Upper lobe of right lung (tissue), 1 donor: ENCODE data around the gene EFNA5. TPM values are rescaled to one million over a fixed set of nuclear protein-coding genes. Genes with fewer than 3 reads are reported as not detected.

Experiments
- ATAC-seq: fragments of 200-7000 bp; cut with Tn5 transposase; one replicate; pipeline ENCODE4 v1.9.1; 2020; ENCODE audit warnings: mild to moderate bottlenecking, moderate library complexity
- DNase-seq: peaks from one replicate; pipeline ENCODE4 v3.0.0-alpha.2; 2020
- H3K27ac ChIP-seq: fragments of 200-600 bp; one replicate; pipeline ENCODE4 v1.8.0; 2022
- H3K27me3 ChIP-seq: fragments of 200-600 bp; one replicate; pipeline ENCODE4 v1.8.0; 2022; ENCODE audit warnings: mild to moderate bottlenecking
- H3K36me3 ChIP-seq: fragments of 200-600 bp; one replicate; pipeline ENCODE4 v1.8.0; 2022
- H3K4me1 ChIP-seq: fragments of 200-600 bp; one replicate; pipeline ENCODE4 v1.8.0; 2022
- H3K4me3 ChIP-seq: fragments of 200-600 bp; one replicate; pipeline ENCODE4 v1.8.0; 2022; ENCODE audit warnings: mild to moderate bottlenecking
- H3K9me3 ChIP-seq: fragments of 200-600 bp; one replicate; pipeline ENCODE4 v1.8.0; 2022
- intact Hi-C: fragments of 100-400 bp; cut with DNase I; formaldehyde crosslinking; loops from one replicate; pipeline ENCODE4 v1.11.0; 2022
- total RNA-seq: library from RNA; stranded (reverse); fragmentation: NEBNext Ultra II Directional; extraction: Animal tissue kit (Norgen Biotek cat#: 25700); gene quantifications from one replicate; pipeline ENCODE4 v1.2.1, GENCODE V29; 2021
- TF ChIP-seq, protein P1 (sequence below): fragments of 200-600 bp; IDR thresholded peaks from one replicate; pipeline ENCODE4 v1.8.0; 2022; ENCODE audit warnings: antibody characterized with exemption
- donor health status: DM: no; HTN: yes; CAD: no; lungs with severe emphysema.

Gene EFNA5
- total RNA-seq, 1 donor from 2014 or later, result 12.0 TPM

- TF ChIP-seq, protein P1, sequence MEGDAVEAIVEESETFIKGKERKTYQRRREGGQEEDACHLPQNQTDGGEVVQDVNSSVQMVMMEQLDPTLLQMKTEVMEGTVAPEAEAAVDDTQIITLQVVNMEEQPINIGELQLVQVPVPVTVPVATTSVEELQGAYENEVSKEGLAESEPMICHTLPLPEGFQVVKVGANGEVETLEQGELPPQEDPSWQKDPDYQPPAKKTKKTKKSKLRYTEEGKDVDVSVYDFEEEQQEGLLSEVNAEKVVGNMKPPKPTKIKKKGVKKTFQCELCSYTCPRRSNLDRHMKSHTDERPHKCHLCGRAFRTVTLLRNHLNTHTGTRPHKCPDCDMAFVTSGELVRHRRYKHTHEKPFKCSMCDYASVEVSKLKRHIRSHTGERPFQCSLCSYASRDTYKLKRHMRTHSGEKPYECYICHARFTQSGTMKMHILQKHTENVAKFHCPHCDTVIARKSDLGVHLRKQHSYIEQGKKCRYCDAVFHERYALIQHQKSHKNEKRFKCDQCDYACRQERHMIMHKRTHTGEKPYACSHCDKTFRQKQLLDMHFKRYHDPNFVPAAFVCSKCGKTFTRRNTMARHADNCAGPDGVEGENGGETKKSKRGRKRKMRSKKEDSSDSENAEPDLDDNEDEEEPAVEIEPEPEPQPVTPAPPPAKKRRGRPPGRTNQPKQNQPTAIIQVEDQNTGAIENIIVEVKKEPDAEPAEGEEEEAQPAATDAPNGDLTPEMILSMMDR, result no peak
- intact Hi-C loops, result no loop called here
- no peaks in the 10 kb centered on the region for H3K27me3 ChIP-seq
- no peaks in the 10 kb centered on the region for H3K4me1 ChIP-seq
- no peak for ATAC-seq
- no peak for DNase-seq
- H3K27ac ChIP-seq, result no peak overlapping the region
- no peak overlapping the region for H3K4me3 ChIP-seq
- no peaks in the 10 kb centered on the region for H3K9me3 ChIP-seq
- H3K36me3 ChIP-seq, result no peaks in the 10 kb centered on the region
These were observed 122.3 kb downstream of the EFNA5 start for GRCh38 chr5:107548477-107548876.

GRCh38 chr5:107546719-107547118 lies 124.0 kb downstream of the EFNA5 start:
- H3K27me3 ChIP-seq, result no peaks in the 10 kb centered on the region
- ATAC-seq (no peak), DNase-seq (no peak)
- no peaks in the 10 kb centered on the region for H3K9me3 ChIP-seq
- TF ChIP-seq, protein P1, result no peak
- no peak overlapping the region for H3K27ac ChIP-seq
- peaks cover 6% of the 10 kb centered on the region for H3K4me1 ChIP-seq
- no peaks in the 10 kb centered on the region for H3K36me3 ChIP-seq
- no peak overlapping the region for H3K4me3 ChIP-seq
- intact Hi-C loops, result no loop called here

GRCh38 chr5:107545486-107545885 lies 125.3 kb downstream of the EFNA5 start:
- Histone ChIP-seq H3K27ac (no peak overlapping the region), H3K27me3 (no peaks in the 10 kb centered on the region), H3K36me3 (no peaks in the 10 kb centered on the region), H3K4me3 (no peak overlapping the region), H3K4me1 (peaks cover 6% of the 10 kb centered on the region), H3K9me3 (no peaks in the 10 kb centered on the region)
- intact Hi-C loops, result no loop called here
- no peak for ATAC-seq
- TF ChIP-seq, protein P1, result no peak
- DNase-seq, result no peak

GRCh38 chr5:107544967-107545366 lies 125.8 kb downstream of the EFNA5 start:
- Histone ChIP-seq H3K27ac (no peak overlapping the region), H3K36me3 (no peaks in the 10 kb centered on the region), H3K4me1 (peaks cover 6% of the 10 kb centered on the region), H3K9me3 (no peaks in the 10 kb centered on the region), H3K27me3 (no peaks in the 10 kb centered on the region), H3K4me3 (no peak overlapping the region)
- intact Hi-C loops, result no loop called here
- TF ChIP-seq, protein P1, result no peak
- DNase-seq, result no peak
- no peak for ATAC-seq

- DNase-seq (no peak), ATAC-seq (peak; percentile 41)
- H3K27ac ChIP-seq, result no peak overlapping the region
- H3K9me3 ChIP-seq, result no peaks in the 10 kb centered on the region
- TF ChIP-seq, protein P1, result no peak
- H3K27me3 ChIP-seq, result no peaks in the 10 kb centered on the region
- H3K4me1 ChIP-seq, result peaks cover 6% of the 10 kb centered on the region
- H3K4me3 ChIP-seq, result no peak overlapping the region
- no peaks in the 10 kb centered on the region for H3K36me3 ChIP-seq
- intact Hi-C loops, result no loop called here
These were observed 126.3 kb downstream of the EFNA5 start for GRCh38 chr5:107544476-107544875.

- intact Hi-C loops, result no loop called here
- H3K4me3 ChIP-seq, result no peak overlapping the region
These were observed 126.9 kb downstream of the EFNA5 start for GRCh38 chr5:107543868-107544267.

More at GRCh38 chr5:107543868-107544267, 126.9 kb downstream of the EFNA5 start:
- DNase-seq, result no peak
- Histone ChIP-seq H3K9me3 (no peaks in the 10 kb centered on the region), H3K36me3 (no peaks in the 10 kb centered on the region), H3K27ac (no peak overlapping the region), H3K4me1 (peaks cover 6% of the 10 kb centered on the region), H3K27me3 (no peaks in the 10 kb centered on the region)
- no peak for ATAC-seq
- TF ChIP-seq, protein P1, result no peak
